ENCODE results near the gene LEPR.

- TF ChIP-seq CTCF (conservative IDR thresholded peaks at IDR 0.05; ENCODE audit: low read depth, low read length) (no peak), EZH2 (IDR thresholded peaks at IDR 0.05; ENCODE audit: borderline replicate concordance, low read depth, low read length, poor library complexity, severe bottlenecking) (no peak)
Observed at GRCh38 chr1:65469889-65470340, 49.4 kb downstream of the LEPR start.

Measured in A673 (cell line).